HG02981 (cell line): ENCODE measurements around the gene SEBOX.

ENCODE experiments used
- ATAC-seq: cut with Tn5 transposase; IDR thresholded peaks from one replicate; pipeline ENCODE4 v1.9.1; 2021; ENCODE audit warnings: mild to moderate bottlenecking, moderate library complexity; ENCODE audit not compliant: unreplicated experiment

Gene SEBOX

GRCh38 chr17:28394337-28395116, 29.5 kb upstream of the SEBOX start:
- no peak for ATAC-seq

GRCh38 chr17:28392491-28392890, 27.5 kb upstream of the SEBOX start:
- no peak for ATAC-seq

DNA sequence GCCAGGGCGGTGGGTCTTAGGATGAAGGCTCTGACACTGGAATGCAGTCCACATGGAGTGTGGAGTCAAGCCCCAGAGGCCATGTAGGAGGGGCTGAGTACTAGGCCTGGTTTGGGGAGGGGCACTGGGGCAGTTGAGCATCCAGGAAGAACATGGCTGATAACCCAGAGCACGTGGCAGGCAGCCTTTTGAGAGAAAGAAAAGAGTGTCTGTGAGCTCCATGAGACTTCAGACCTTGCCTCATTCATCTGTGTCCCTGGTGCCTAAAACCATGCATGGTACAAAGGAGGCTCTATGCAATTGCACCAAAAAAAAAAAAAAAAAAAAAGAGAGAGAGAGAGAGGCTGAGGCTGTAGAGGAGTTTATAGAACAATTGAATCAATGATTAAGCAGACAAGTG, 26.4 kb upstream of the SEBOX start:
- ATAC-seq = no peak

DNA sequence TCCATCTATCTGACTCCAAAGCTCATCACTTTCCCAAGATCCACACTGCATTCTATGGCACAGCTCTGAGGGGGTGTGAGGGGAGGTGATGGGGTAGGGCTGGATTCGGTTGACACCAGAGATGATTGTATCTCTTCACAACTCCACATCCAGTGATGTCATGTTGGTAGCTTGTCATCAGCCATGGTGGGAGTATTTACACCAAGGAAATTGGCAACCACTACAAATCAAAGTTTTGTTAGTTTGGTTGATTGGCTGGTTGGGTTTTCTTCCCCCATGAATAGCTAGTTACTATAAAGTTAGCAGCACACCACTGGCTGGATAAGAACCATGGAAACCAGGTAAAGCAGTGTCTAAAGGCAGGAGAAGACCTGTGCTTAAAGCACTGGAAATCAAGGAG, 26.0 kb upstream of the SEBOX start:
- ATAC-seq = no peak

GRCh38 chr17:28390563-28390962, 25.6 kb upstream of the SEBOX start:
- ATAC-seq = no peak

GRCh38 chr17:28390141-28390540, 25.1 kb upstream of the SEBOX start:
- ATAC-seq = no peak

DNA sequence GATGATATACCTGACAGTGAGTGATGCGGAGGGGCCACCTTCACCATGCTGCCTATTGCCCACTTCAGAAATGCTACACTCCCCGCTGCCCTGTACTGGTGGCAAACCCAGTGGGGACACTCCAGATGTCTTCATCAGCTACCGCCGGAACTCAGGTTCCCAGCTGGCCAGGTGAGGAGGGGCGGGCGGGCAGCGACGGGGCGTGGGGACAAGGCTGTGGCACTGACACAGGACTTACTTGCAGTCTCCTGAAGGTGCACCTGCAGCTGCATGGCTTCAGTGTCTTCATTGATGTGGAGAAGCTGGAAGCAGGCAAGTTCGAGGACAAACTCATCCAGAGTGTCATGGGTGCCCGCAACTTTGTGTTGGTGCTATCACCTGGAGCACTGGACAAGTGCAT, 23.1 kb upstream of the SEBOX start:
- no peak for ATAC-seq

DNA sequence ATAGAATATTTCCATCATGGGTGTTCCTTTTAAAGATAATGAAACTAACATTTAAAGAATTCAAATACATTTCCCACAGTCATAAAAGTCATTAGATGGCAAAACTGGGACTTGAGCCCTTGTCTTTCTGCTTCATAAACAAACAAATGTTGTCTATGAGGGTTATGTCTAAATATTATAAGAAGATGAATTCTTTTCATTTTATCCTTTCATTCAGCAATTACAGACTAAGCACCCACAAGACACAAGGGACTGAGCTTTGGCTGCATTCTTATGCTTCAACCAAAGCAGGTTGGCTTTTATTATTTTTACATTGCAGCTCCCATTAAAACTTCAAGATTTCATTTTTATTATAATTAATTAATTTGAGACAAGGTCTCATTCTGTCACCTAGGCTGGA, 21.4 kb upstream of the SEBOX start:
- no peak for ATAC-seq

DNA sequence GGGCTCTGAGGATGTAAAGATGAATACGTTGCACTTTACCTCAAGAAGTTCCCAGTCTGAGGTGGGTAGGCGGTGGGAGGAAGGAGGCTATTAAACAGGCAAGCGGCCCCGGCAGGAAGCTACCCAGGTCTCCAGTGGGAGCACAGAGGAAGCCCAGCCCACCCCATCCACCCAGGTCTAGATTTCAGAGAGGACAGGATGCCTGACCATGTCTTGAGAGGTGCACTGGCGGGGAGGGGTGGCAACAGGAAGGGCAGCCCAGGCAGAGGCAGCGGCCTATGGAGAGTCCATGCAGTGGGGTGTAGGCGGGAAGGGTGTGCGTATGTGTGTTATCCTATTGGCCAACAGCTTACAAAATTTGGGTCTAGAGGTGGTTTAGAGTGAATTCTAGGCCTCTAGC, 20.4 kb upstream of the SEBOX start:
- no peak for ATAC-seq

DNA sequence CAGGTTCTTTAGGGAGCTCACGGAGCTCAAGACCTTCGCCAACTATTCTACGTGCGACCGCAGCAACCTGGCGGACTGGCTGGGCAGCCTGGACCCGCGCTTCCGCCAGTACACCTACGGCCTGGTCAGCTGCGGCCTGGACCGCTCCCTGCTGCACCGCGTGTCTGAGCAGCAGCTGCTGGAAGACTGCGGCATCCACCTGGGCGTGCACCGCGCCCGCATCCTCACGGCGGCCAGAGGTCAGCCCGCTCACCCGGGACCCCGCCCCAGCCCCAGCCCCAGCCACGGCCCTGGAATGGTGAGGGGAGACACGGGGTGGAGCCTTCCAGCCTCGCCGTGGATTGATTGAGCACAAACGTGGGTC, 20.0 kb upstream of the SEBOX start:
- ATAC-seq = peak; percentile 32

DNA sequence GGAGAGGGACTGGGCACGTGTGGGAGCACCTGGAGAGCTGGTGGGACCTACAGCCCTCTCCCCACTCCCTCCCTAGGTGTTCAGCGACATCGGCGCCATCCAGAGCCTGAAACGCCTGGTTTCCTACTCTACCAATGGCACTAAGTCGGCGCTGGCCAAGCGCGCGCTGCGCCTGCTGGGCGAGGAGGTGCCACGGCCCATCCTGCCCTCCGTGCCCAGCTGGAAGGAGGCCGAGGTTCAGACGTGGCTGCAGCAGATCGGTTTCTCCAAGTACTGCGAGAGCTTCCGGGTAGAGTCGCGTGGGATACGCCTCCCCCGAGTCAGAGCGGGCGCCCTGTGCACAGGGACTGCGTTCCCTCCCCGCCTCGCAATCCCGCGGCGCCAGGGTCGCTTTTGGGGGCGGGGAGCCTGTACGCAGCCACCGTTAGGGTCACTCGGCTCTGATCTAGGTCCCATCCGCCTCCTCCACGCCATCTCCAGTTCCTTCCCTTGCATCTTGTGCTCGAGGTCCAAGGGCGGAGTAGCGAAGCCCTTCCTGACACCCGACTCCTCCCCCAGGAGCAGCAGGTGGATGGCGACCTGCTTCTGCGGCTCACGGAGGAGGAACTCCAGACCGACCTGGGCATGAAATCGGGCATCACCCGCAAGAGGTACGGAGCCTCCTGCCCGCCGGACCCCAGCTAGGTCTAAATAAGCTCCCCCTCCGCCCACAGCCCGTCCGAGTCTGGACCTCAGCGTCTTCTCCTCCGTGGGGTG, 19.5 kb upstream of the SEBOX start:
- ATAC-seq = peak; percentile 73

- ATAC-seq = no peak
These were observed 16.3 kb upstream of the SEBOX start for GRCh38 chr17:28381141-28381825.

DNA sequence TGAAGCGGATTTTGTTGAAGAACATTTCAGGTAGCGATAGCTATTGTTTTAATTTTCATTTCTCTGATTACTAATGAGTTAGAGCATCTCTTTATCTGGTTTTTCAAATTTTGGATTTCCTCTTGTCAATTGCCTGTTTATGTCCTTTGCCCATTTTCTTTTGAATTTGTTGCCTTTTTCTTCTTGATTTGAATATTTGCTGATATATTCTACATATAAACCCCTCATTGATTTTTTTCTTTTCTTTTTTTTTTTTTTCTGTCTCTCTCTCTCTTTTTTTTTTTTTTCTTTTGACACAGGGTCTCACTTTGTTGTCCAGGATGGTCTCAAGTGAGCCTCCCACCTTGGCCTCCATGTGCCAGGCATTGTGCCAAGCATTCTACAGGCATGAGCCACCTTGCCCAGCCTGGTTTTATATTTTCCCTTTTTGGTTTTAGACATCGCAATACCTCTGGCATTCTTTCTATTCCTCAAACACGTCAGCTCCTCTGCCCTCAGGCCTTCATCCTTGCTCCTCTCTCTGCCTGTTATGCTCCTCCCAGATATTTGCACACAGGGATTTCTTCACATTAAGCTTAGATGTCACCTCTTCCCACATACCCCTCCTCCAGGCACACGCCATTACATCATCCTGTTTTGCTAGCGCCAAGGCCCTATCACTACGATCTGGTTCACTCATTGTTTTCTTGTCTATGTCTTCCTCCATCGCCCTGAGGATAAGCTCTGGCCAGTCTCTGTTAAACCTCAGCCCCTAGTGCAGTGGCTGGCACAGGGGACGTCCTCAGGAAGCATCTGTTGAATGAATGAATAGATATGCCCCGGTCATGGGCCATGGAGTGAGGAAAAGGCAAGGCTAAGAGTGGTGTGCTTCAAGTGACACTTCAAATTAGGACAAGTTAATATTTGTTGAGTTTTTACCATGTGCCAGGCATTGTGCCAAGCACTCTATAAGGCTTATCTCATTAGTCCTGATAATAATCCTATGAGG, 15.1 kb upstream of the SEBOX start:
- no peak for ATAC-seq

DNA sequence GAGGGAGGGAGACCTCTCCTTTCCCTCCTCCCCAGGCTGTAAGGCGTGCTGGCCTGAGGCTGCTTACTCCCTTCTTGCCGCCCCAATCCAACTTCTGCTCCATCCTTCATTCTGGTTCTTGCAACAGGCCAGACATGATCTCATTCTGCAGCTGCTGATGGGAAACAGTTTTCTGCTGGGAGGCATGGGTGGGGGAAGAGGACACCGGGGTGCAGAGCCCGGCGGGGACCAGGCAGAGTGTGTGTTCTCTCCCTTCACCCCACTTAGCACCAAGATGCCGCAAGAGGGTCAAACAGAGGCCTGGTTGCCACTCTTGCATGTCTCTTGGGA, 7.9 kb upstream of the SEBOX start:
- no peak for ATAC-seq

DNA sequence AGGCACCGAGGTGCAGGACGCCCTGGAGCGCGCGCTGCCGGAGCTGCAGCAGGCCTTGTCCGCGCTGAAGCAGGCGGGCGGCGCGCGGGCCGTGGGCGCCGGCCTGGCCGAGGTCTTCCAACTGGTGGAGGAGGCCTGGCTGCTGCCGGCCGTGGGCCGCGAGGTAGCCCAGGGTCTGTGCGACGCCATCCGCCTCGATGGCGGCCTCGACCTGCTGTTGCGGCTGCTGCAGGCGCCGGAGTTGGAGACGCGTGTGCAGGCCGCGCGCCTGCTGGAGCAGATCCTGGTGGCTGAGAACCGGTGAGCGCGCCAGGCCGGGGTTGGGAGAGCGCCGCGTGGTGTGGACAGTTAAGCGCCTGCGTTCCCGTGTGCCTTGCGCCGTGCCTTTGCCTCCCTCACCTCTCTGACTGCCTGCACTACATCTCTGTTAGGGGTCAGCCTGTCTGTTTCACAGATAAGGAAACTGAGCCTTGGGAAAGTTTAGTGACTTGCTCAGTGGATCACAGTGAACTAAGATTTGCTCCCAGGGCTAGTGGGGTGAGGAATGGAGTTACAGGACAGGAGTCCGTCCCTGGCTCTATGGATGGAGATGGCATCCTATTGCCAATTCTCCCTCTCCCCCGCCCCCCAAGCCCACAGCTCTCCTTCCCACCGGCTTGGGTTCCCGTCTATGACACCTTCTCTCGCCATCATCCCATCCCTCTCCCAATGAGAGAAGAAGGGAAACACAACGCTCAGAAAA, 7.4 kb upstream of the SEBOX start:
- ATAC-seq = peak; percentile 27

DNA sequence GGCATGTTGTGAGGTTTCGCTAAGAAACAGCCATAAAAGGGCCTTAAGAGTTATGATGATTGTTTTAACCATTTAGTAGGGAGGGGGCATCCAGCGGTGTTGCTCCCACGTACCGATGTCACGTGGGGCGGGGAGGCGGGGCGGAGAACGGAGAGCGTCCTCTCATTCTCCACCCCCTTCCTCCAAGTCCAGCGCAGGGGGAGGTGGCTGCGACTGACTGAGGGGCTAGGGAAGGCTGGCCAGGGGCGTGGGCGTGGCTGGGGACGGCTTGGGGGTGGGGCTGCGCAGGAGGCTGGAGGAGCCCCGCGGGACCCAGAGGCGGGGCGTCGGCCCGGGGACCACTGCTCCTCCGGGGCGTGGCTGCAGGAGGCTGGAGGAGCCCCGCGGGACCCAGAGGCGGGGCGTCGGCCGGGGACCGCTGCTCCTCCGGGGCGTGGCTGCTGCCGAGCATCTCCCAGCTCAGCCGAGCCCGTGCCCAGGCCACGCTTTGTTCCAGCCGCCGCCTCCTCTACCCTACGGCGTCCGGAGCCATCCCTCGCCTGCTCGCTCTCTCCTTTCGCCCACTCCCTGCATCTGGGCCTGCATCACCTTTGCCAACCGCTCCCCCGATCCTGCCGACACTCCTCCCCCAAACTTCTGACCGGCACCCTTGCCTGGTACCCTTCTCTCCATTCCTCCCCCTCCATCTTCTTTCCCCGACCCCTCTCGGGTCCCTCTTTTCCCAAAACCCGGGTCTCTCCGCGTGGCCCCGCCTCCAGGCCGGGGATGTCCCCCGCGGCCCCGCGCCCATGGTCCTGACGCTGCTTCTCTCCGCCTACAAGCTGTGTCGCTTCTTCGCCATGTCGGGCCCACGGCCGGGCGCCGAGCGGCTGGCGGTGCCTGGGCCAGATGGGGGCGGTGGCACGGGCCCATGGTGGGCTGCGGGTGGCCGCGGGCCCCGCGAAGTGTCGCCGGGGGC, 6.5 kb upstream of the SEBOX start, which contains the start of gene SARM1:
SARM1 (plus strand) TSS at position 450 of the 958 bp plus-strand sequence; CDS start at position 789, 339 bp downstream.
- ATAC-seq = peak; percentile 64

GRCh38 chr17:28370744-28371103, 5.7 kb upstream of the SEBOX start:
- ATAC-seq = no peak

- ATAC-seq = no peak
These were observed 5.2 kb upstream of the SEBOX start, which contains the start of gene VTN for GRCh38 chr17:28370035-28370743. Gene VTN, minus strand, starts transcription at chr17:28370307. Its CDS starts 104 bp downstream, at chr17:28370203.
